SH-SY5Y (cell line): ENCODE data around the gene ENKD1.

Experiments
- GATA2 ChIP-seq: IDR thresholded peaks from 2 replicates; pipeline ENCODE4 v1.6.1; 2011; ENCODE audit warnings: mild to moderate bottlenecking, low read depth, low read length
- GATA3 ChIP-seq: IDR thresholded peaks from 2 replicates; pipeline ENCODE4 v1.6.1; 2011; ENCODE audit warnings: low read depth, mild to moderate bottlenecking, low read length, moderate library complexity

DNA sequence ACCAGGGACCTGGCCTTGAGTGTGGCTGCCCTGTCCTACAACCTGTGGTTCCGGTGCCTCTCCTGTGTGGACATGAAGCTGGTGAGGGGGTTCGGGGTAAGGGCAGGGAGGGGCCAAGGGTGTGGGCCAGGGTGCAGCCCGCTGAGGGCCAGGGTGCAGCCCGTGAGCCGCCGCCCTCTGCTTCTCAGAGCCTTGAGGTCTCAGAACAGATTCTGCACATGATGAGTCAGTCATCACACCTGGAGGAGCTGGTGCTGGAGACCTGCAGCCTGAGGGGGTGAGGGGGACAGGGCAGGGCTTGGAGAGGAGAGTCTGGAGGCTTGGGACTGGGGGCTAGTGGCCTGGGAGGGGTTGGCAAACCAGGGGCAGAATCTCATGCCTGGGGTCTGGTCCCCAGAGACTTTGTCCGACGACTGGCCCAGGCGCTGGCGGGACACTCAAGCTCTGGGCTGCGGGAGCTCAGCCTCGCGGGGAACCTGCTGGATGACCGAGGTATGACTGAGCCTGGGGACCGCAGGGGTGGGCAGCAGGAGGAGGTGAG lies 19.4 kb downstream of the ENKD1 start:
- TF ChIP-seq GATA2 (no peak), GATA3 (no peak)
